ENCODE measurements around the gene NBEA. TPM values are rescaled to one million over a fixed set of nuclear protein-coding genes. Genes with fewer than 3 reads are reported as not detected.

Gene NBEA
- total RNA-seq, 2 experiments from 2014 or later, result 0.34 to 0.57 TPM

DNA sequence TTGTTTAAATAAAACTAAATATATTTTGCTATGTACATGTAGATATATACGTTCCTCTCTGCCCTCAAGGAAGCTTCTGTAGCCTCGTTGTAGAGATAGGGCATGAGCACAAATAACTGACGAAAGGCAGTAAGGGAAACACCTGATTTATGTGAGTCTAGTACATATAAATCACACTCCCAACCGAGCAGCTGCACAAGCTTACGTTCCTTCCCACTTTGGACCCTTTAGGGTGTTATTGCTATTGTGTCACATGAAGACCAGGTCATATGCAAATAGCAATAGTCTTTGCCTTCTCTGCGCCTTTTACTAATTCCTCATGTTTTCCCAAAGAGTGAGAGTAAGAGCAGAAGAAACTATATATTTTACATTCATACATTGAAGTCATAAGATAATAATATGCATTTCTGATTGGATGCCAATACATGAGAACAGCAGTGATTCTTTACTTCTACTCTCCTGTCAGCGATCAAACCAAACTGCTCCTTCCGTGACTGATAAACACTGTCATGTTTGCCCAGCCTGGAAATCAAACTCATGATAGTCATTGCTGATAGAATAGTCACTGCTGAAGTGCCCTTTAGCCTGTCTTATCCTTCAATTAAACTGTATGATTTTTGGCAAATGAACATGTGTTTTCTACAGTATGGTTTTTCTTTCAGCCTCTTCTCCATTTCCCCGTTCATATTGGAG is 661.7 kb downstream of the NBEA start:
- no peak overlapping the region for H3K4me3 Mint-ChIP-seq
- no peaks in the 10 kb centered on the region for H3K9me3 Mint-ChIP-seq (ENCODE audit: insufficient read depth)
- H3K27me3 Mint-ChIP-seq (ENCODE audit: low read depth), result no peaks in the 10 kb centered on the region
- DNase-seq, result no peak
- H3K27ac Mint-ChIP-seq, result no peak overlapping the region
- POLR2A ChIA-PET, result no interaction called here
- no peaks in the 10 kb centered on the region for H3K4me1 Mint-ChIP-seq (ENCODE audit: low read depth)
- H3K36me3 Mint-ChIP-seq (ENCODE audit: low read depth), result no peaks in the 10 kb centered on the region
- no peak for ATAC-seq
- CTCF ChIA-PET, result no interaction called here

DNA sequence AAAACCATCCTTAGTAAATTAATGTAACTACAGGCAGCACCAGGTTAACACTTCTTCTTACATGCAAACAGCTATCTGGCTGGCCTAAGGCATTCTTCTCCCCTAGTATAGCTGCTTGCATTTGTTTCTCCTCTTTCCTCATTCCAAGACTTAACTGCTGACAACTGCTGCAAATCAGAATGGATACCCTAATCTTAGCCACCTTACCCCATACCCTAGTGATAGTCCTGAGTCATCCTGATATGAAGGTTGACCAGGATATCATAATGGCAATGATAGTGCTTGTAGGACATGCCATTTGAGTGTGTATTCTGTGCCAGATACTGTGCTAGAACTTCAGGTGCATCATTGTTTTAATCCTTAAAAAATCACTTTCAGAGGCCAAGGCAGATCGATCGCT is 672.6 kb downstream of the NBEA start:
- Mint-ChIP-seq H3K4me1 (ENCODE audit: low read depth) (peaks cover 2% of the 10 kb centered on the region), H3K9me3 (ENCODE audit: insufficient read depth) (no peaks in the 10 kb centered on the region), H3K4me3 (no peak overlapping the region), H3K36me3 (ENCODE audit: low read depth) (no peaks in the 10 kb centered on the region), H3K27ac (no peak overlapping the region), H3K27me3 (ENCODE audit: low read depth) (no peaks in the 10 kb centered on the region)
- ChIA-PET POLR2A (no interaction called here), CTCF (no interaction called here)
- ATAC-seq, result no peak
- no peak for DNase-seq

GRCh38 chr13:35617420-35617819 is 675.4 kb downstream of the NBEA start:
- ChIA-PET POLR2A (no interaction called here), CTCF (interaction anchor here (0.6 kb wide), 1 partner anchor 22 kb away, joined by 4 read pairs; no protein-coding TSS in a partner anchor)
- Mint-ChIP-seq H3K9me3 (ENCODE audit: insufficient read depth) (no peaks in the 10 kb centered on the region), H3K27me3 (ENCODE audit: low read depth) (no peaks in the 10 kb centered on the region), H3K36me3 (ENCODE audit: low read depth) (no peaks in the 10 kb centered on the region), H3K4me3 (no peak overlapping the region), H3K27ac (no peak overlapping the region), H3K4me1 (ENCODE audit: low read depth) (peaks cover 12% of the 10 kb centered on the region)
- no peak for ATAC-seq
- no peak for DNase-seq

GRCh38 chr13:35618565-35619083 is 676.6 kb downstream of the NBEA start:
- no peak for DNase-seq
- Mint-ChIP-seq H3K27me3 (ENCODE audit: low read depth) (no peaks in the 10 kb centered on the region), H3K36me3 (ENCODE audit: low read depth) (no peaks in the 10 kb centered on the region), H3K27ac (no peak overlapping the region), H3K4me3 (no peak overlapping the region), H3K4me1 (ENCODE audit: low read depth) (peaks cover 13% of the 10 kb centered on the region), H3K9me3 (ENCODE audit: insufficient read depth) (no peaks in the 10 kb centered on the region)
- ChIA-PET CTCF (no interaction called here), POLR2A (no interaction called here)
- no peak for ATAC-seq

DNA sequence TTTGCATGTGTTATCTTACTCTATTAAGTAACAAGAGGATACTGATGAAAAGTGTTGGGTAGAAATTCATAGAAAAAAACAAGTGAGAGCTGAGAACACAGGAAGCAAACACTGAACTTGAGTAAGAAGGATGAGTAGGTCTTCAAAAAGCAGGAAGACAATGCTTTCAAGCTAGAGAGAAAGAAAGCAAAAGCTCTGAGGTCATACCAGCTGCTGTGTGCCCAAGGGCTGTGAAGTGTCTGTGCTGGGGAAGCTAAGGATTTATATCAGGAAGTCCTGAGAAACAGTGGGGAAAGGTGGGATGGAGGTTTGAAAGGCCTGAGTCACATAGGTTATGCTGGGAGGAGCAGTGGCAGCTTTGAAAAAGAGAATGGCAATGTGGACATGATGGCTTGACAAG is 679.9 kb downstream of the NBEA start:
- no peaks in the 10 kb centered on the region for H3K27me3 Mint-ChIP-seq (ENCODE audit: low read depth)
- no peaks in the 10 kb centered on the region for H3K9me3 Mint-ChIP-seq (ENCODE audit: insufficient read depth)
- H3K4me1 Mint-ChIP-seq (ENCODE audit: low read depth), result peaks cover 13% of the 10 kb centered on the region
- POLR2A ChIA-PET, result no interaction called here
- DNase-seq (no peak), ATAC-seq (no peak)
- H3K27ac Mint-ChIP-seq, result peak overlapping the region; percentile 68
- H3K4me3 Mint-ChIP-seq, result no peak overlapping the region
- CTCF ChIA-PET, result interaction anchor here (0.9 to 1.2 kb wide), 2 partner anchors 9 to 100 kb away, joined by 3 to 6 read pairs; no protein-coding TSS in a partner anchor
- no peaks in the 10 kb centered on the region for H3K36me3 Mint-ChIP-seq (ENCODE audit: low read depth)

DNA sequence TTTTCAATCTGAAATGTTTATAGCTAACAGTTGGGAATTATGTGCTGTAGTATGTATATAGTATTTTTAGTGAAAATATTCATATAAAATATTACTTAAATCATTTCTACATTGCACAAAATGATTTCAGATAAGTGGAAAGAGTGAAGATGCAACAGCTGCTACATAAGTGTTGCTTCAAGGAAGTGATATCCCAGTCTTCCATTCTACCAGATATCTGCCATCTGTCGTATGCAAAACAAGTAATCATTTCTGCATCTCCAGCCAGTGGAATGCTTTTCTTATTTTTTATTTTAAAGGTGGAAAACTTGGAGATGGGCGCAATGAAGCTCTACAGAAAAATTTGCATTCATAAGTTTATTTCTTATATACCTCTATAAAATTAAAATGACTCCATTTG is 687.0 kb downstream of the NBEA start:
- DNase-seq (no peak), ATAC-seq (no peak)
- ChIA-PET POLR2A (no interaction called here), CTCF (no interaction called here)
- Mint-ChIP-seq H3K4me1 (ENCODE audit: low read depth) (no peaks in the 10 kb centered on the region), H3K4me3 (no peak overlapping the region), H3K27ac (no peak overlapping the region), H3K27me3 (ENCODE audit: low read depth) (no peaks in the 10 kb centered on the region), H3K9me3 (ENCODE audit: insufficient read depth) (no peaks in the 10 kb centered on the region), H3K36me3 (ENCODE audit: low read depth) (no peaks in the 10 kb centered on the region)

DNA sequence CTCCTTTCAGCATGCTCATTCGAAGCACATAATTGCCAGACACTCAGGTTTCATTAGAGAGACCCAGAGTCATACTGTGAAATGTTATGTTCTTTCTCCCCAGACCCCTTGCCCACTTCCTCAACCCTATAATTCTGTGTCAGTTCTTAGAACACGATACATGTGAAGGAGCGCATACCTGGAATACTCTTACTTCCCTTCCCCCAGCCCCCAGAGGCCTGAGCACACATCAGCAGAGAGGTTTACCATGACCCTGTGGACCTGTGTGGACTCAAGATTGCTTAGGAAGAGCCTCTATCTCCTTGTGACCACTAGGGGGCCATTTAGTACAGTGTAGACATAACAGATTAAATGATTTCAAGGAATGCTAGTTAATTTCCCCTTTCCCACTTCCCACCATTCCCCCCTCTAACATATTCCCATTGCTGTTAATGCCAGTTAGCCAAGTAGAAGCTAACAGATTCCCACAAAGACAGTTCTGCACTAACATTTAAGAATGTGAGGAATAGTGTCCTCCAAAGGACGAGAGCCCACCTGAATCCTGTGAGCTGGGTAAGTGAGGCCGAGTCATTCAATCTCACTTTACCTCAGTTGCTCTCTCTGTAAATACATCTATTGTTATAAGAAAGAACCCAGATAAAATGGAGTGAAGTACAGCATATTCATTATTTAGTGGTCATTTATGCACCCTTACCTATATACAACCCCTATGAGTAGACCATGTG is 688.6 kb downstream of the NBEA start:
- Mint-ChIP-seq H3K9me3 (ENCODE audit: insufficient read depth) (no peaks in the 10 kb centered on the region), H3K4me1 (ENCODE audit: low read depth) (no peaks in the 10 kb centered on the region), H3K36me3 (ENCODE audit: low read depth) (no peaks in the 10 kb centered on the region), H3K4me3 (no peak overlapping the region), H3K27me3 (ENCODE audit: low read depth) (no peaks in the 10 kb centered on the region), H3K27ac (no peak overlapping the region)
- ATAC-seq, result peak; percentile 69
- DNase-seq, result no peak
- ChIA-PET CTCF (interaction anchor here (0.7 to 1.7 kb wide), 3 partner anchors 8 to 15 kb away, joined by 3 to 6 read pairs (median 4); no protein-coding TSS in a partner anchor), POLR2A (no interaction called here)

- DNase-seq (no peak), ATAC-seq (no peak)
- H3K9me3 Mint-ChIP-seq (ENCODE audit: insufficient read depth), result no peaks in the 10 kb centered on the region
- H3K36me3 Mint-ChIP-seq (ENCODE audit: low read depth), result no peaks in the 10 kb centered on the region
- CTCF ChIA-PET, result interaction anchor here (0.6 to 1.7 kb wide), 4 partner anchors 9 to 100 kb away, joined by 3 to 6 read pairs (median 4); no protein-coding TSS in a partner anchor
- H3K27me3 Mint-ChIP-seq (ENCODE audit: low read depth), result no peaks in the 10 kb centered on the region
- no peaks in the 10 kb centered on the region for H3K4me1 Mint-ChIP-seq (ENCODE audit: low read depth)
- H3K27ac Mint-ChIP-seq, result no peak overlapping the region
- POLR2A ChIA-PET, result no interaction called here
- H3K4me3 Mint-ChIP-seq, result no peak overlapping the region
Observed at GRCh38 chr13:35631666-35632065, 689.6 kb downstream of the NBEA start.

DNA sequence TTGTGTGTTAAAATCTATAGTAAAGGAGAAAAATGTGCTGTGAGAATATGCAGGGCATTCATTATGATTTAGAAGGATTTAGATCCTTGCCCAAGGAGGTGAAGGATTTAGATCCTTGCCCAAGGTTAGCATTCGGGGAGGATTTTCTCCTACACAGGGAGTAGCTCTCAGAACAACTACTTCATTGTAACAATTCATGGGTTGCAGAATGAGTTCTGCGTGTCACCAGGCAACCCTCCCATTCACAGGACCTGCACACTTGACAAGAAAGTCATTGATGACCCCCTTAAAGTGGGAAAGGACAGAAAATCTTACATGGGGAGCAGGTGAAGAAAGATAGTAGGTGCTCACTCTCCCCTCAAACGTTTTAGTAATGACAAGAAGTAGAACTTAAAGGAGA is 701.6 kb downstream of the NBEA start:
- Mint-ChIP-seq H3K27me3 (ENCODE audit: low read depth) (no peaks in the 10 kb centered on the region), H3K4me3 (no peak overlapping the region), H3K9me3 (ENCODE audit: insufficient read depth) (no peaks in the 10 kb centered on the region), H3K36me3 (ENCODE audit: low read depth) (no peaks in the 10 kb centered on the region), H3K4me1 (ENCODE audit: low read depth) (no peaks in the 10 kb centered on the region), H3K27ac (no peak overlapping the region)
- ChIA-PET CTCF (no interaction called here), POLR2A (no interaction called here)
- DNase-seq (no peak), ATAC-seq (no peak)

DNA sequence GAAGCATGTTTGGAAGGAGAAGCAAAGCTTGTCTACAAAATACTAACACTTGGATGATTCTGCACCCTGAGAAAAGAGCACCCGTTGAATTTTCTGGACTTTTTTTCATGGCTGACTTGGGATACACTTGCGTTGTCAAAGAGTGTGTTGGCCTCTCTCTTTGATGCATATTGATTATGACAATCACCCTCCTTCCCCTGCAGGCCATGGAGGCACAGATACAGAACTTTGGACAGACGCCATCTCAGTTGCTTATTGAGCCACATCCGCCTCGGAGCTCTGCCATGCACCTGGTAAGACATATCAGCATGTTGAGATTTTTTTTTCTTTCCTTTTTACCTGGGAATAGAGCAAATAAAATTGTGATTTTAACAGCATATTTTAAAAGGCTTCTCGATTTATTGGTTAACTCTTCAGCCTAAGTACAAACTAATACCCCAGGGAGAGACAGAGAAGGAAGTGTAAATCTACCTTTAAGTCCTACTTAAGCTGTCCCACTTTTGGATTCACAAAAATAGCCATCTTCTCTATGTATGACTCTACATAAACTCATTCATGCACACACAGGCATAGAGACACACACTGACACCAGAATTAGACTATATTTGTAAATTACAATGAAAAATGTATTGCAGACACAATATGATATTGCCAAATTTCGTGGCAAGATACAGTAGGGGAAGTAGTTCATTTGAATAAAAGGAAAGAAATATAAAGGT is 704.1 kb downstream of the NBEA start:
- CTCF ChIA-PET, result interaction anchor here (1.2 kb wide), 1 partner anchor 15 kb away, joined by 3 read pairs; no protein-coding TSS in a partner anchor
- Mint-ChIP-seq H3K4me3 (no peak overlapping the region), H3K9me3 (ENCODE audit: insufficient read depth) (no peaks in the 10 kb centered on the region), H3K36me3 (ENCODE audit: low read depth) (no peaks in the 10 kb centered on the region), H3K27ac (no peak overlapping the region), H3K27me3 (ENCODE audit: low read depth) (no peaks in the 10 kb centered on the region), H3K4me1 (ENCODE audit: low read depth) (no peaks in the 10 kb centered on the region)
- POLR2A ChIA-PET, result no interaction called here
- DNase-seq (no peak), ATAC-seq (no peak)

GRCh38 chr13:35648201-35648600 is 706.1 kb downstream of the NBEA start:
- ATAC-seq (no peak), DNase-seq (no peak)
- POLR2A ChIA-PET, result no interaction called here
- Mint-ChIP-seq H3K27ac (no peak overlapping the region), H3K36me3 (ENCODE audit: low read depth) (no peaks in the 10 kb centered on the region), H3K9me3 (ENCODE audit: insufficient read depth) (no peaks in the 10 kb centered on the region), H3K4me3 (no peak overlapping the region), H3K4me1 (ENCODE audit: low read depth) (no peaks in the 10 kb centered on the region), H3K27me3 (ENCODE audit: low read depth) (no peaks in the 10 kb centered on the region)
- CTCF ChIA-PET, result no interaction called here

DNA sequence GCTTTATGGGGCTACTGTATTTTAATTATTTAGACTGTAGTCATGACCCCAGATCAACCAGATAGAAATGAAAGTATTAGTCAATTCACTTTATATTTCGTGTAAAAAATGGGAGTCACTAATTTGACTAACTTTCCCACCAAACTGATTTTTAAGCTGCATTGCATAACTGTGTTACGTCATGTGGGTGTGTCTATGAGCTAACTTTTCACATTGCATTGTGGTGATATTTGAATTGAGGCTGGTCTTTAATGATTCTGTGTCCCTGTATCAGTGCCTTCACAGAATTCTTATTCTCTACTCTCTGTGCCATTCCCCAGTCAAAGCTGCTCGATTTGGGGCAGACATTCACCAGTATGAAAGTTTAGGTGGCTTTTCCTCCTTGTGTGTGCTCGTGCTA is 707.1 kb downstream of the NBEA start:
- POLR2A ChIA-PET, result no interaction called here
- no peaks in the 10 kb centered on the region for H3K27me3 Mint-ChIP-seq (ENCODE audit: low read depth)

More for the DNA sequence above, 707.1 kb downstream of the NBEA start:
- no peaks in the 10 kb centered on the region for H3K36me3 Mint-ChIP-seq (ENCODE audit: low read depth)
- no peaks in the 10 kb centered on the region for H3K9me3 Mint-ChIP-seq (ENCODE audit: insufficient read depth)
- no peak for ATAC-seq
- H3K4me1 Mint-ChIP-seq (ENCODE audit: low read depth), result no peaks in the 10 kb centered on the region
- CTCF ChIA-PET, result interaction anchor here (1.6 kb wide), 1 partner anchor 10 kb away, joined by 4 read pairs; no protein-coding TSS in a partner anchor
- DNase-seq, result no peak
- no peak overlapping the region for H3K27ac Mint-ChIP-seq
- H3K4me3 Mint-ChIP-seq, result no peak overlapping the region
